Activated CD4-positive, CD25-positive, alpha-beta regulatory T cell (primary cell): ENCODE measurements around the gene CRCP.
"Not testable (repeated sequence)": the region's sequence is repeated elsewhere in the genome, so short reads cannot be mapped to it uniquely, and the experiment has no call there.

Experiments
- DNase-seq, 4 experiments: peaks; one replicate each; lab custom pipeline; 2025; lab: John Stamatoyannopoulos, UW

Gene CRCP

GRCh38 chr7:66114743-66115649 lies at the start of gene CRCP:
Gene CRCP (plus strand): TSS chr7:66114847. CDS start chr7:66114963, 116 bp downstream.
- peak; percentile 64 to 65 (median 65) for DNase-seq

GRCh38 chr7:66069732-66070131 lies 44.9 kb upstream of the CRCP start:
- no peak for DNase-seq

GRCh38 chr7:66070222-66070621 lies 44.4 kb upstream of the CRCP start:
- no peak for DNase-seq

GRCh38 chr7:66072208-66072607 lies 42.4 kb upstream of the CRCP start:
- DNase-seq = not testable (repeated sequence)

- peak; percentile 68 to 82 (median 70) for DNase-seq
These were observed 38.8 kb upstream of the CRCP start, which contains the start of gene ASL for GRCh38 chr7:66075590-66076461. Gene ASL (plus strand): TSS chr7:66075819. CDS start chr7:66076082, 263 bp downstream.

- DNase-seq = no peak
These were observed 38.0 kb upstream of the CRCP start for GRCh38 chr7:66076462-66077329.

- no peak for DNase-seq
These were observed 36.6 kb upstream of the CRCP start for GRCh38 chr7:66078067-66078466.

GRCh38 chr7:66082083-66082482 lies 32.6 kb upstream of the CRCP start:
- no peak for DNase-seq

GRCh38 chr7:66082886-66083415 lies 31.7 kb upstream of the CRCP start:
- no peak for DNase-seq

- no peak for DNase-seq
These were observed 31.0 kb upstream of the CRCP start for GRCh38 chr7:66083677-66084076.

- DNase-seq = no peak
These were observed 25.5 kb upstream of the CRCP start for GRCh38 chr7:66088861-66089838.

- DNase-seq = no peak
These were observed 22.0 kb upstream of the CRCP start for GRCh38 chr7:66092654-66093053.

- no peak for DNase-seq
These were observed 19.6 kb upstream of the CRCP start for GRCh38 chr7:66095010-66095409.

- no peak for DNase-seq
These were observed 15.5 kb upstream of the CRCP start for GRCh38 chr7:66099232-66099550.

GRCh38 chr7:66099551-66100407 lies 14.9 kb upstream of the CRCP start:
- DNase-seq = no peak

GRCh38 chr7:66100408-66101050 lies 14.1 kb upstream of the CRCP start:
- DNase-seq = no peak

GRCh38 chr7:66102168-66102567 lies 12.5 kb upstream of the CRCP start:
- not testable (repeated sequence) for DNase-seq

- DNase-seq = not testable (repeated sequence)
These were observed 10.7 kb upstream of the CRCP start for GRCh38 chr7:66103994-66104393.

GRCh38 chr7:66105263-66105748 lies 9.3 kb upstream of the CRCP start:
- DNase-seq = no peak
